Fibroblast of pulmonary artery (primary cell): Measurements from ENCODE around the gene AHDC1.

Source experiments
- DNase-seq: peaks from one replicate; pipeline ENCODE4 v3.0.0-alpha.2; 2010; ENCODE audit warnings: low read depth
- H3K4me3 ChIP-seq: replicated peaks from 2 replicates; pipeline ENCODE4 v1.5.1; 2011; ENCODE audit warnings: low read depth, mild to moderate bottlenecking, control low read depth, low read length, moderate library complexity
- CTCF ChIP-seq: IDR thresholded peaks from 2 replicates; pipeline ENCODE4 v1.5.1; 2011; ENCODE audit warnings: mild to moderate bottlenecking, control low read depth, low read length, inconsistent platforms; ENCODE audit errors: missing control alignments

The AHDC1 gene

GRCh38 chr1:27509127-27510080 lies 94.5 kb downstream of the AHDC1 start:
- TF ChIP-seq CTCF: no peak
- DNase-seq: no peak

GRCh38 chr1:27507960-27508665 lies 95.8 kb downstream of the AHDC1 start:
- no peak overlapping the region for H3K4me3 ChIP-seq
- peak; percentile 5 for TF ChIP-seq CTCF
- DNase-seq: no peak

More at GRCh38 chr1:27509127-27510080, 94.5 kb downstream of the AHDC1 start:
- no peak overlapping the region for H3K4me3 ChIP-seq

GRCh38 chr1:27506703-27507102 lies 97.2 kb downstream of the AHDC1 start:
- no peak for DNase-seq
- TF ChIP-seq CTCF: no peak
- no peak overlapping the region for H3K4me3 ChIP-seq

- no peak for DNase-seq
- H3K4me3 ChIP-seq: no peak overlapping the region
- TF ChIP-seq CTCF: no peak
These were observed 98.6 kb downstream of the AHDC1 start for GRCh38 chr1:27505420-27505680.

- H3K4me3 ChIP-seq: no peak overlapping the region
- DNase-seq: no peak
These were observed 99.1 kb downstream of the AHDC1 start for GRCh38 chr1:27504588-27505419.

More at GRCh38 chr1:27504588-27505419, 99.1 kb downstream of the AHDC1 start:
- no peak for TF ChIP-seq CTCF
